ENCODE results near the gene SLC52A3.
"Not testable (repeated sequence)": the region's sequence is repeated elsewhere in the genome, so short reads cannot be mapped to it uniquely, and the experiment has no call there.

Gene SLC52A3

GRCh38 chr20:800026-800425 lies 31.7 kb upstream of the SLC52A3 start:
- H2BK5ac ChIP-seq (ENCODE audit: low read depth, low read length, poor library complexity); H3K79me2 ChIP-seq (ENCODE audit: control insufficient read depth, insufficient read depth, low read length, poor library complexity); H3K27ac ChIP-seq (ENCODE audit: low read depth, low read length); H3K9ac ChIP-seq (ENCODE audit: low read length); H3K36me3 ChIP-seq (ENCODE audit: control insufficient read depth in 1 of 2, insufficient read depth in 2 of 2, low read length in 2 of 2); DNase-seq; H3K4ac ChIP-seq (ENCODE audit: low read depth, low read length); H2AK5ac ChIP-seq (ENCODE audit: low read length); H2BK120ac ChIP-seq (ENCODE audit: insufficient read depth, low read length, poor library complexity); H2BK12ac ChIP-seq (ENCODE audit: low read length); H3K4me1 ChIP-seq (ENCODE audit: control insufficient read depth in 1 of 2, insufficient read depth in 2 of 2, low read length in 2 of 2); H3K18ac ChIP-seq (ENCODE audit: low read length); H4K12ac ChIP-seq (ENCODE audit: low read depth, low read length); H3K79me1 ChIP-seq (ENCODE audit: low read length); H4K8ac ChIP-seq (ENCODE audit: low read depth, low read length); H2AFZ ChIP-seq (ENCODE audit: insufficient read depth, low read length, poor library complexity); H3K14ac ChIP-seq (ENCODE audit: low read length); H3K4me3 ChIP-seq (ENCODE audit: low read depth, low read length); H4K91ac ChIP-seq (ENCODE audit: low read depth, low read length); H3K23ac ChIP-seq (ENCODE audit: low read length); H3K4me2 ChIP-seq (ENCODE audit: low read length); H3K27me3 ChIP-seq (ENCODE audit: insufficient read depth, low read length); H3K9me3 ChIP-seq (ENCODE audit: insufficient read depth, low read depth, low read length): not testable (repeated sequence)
- WGBS (ENCODE audit: extremely low coverage, insufficient coverage, insufficient read length): no CpG with 5 or more reads among the region's 7 CpGs

GRCh38 chr20:798746-799145 lies 30.4 kb upstream of the SLC52A3 start:
- not testable (repeated sequence) for H3K9ac ChIP-seq (ENCODE audit: low read length); H4K8ac ChIP-seq (ENCODE audit: low read depth, low read length); H3K14ac ChIP-seq (ENCODE audit: low read length)

GRCh38 chr20:796921-797320 lies 28.6 kb upstream of the SLC52A3 start:
- Histone ChIP-seq H3K79me1 (ENCODE audit: low read length) (no peaks in the 10 kb centered on the region), H3K4me1 (ENCODE audit: control insufficient read depth in 1 of 2, insufficient read depth in 2 of 2, low read length in 2 of 2) (no peaks in the 10 kb centered on the region)
- no CpG with 5 or more reads among the region's 3 CpGs for WGBS (ENCODE audit: extremely low coverage, insufficient coverage, insufficient read length)

More at GRCh38 chr20:798746-799145, 30.4 kb upstream of the SLC52A3 start:
- not testable (repeated sequence) for H3K4ac ChIP-seq (ENCODE audit: low read depth, low read length); H2BK120ac ChIP-seq (ENCODE audit: insufficient read depth, low read length, poor library complexity); H3K27me3 ChIP-seq (ENCODE audit: insufficient read depth, low read length); H2AFZ ChIP-seq (ENCODE audit: insufficient read depth, low read length, poor library complexity); H3K23ac ChIP-seq (ENCODE audit: low read length); H3K4me1 ChIP-seq (ENCODE audit: control insufficient read depth in 1 of 2, insufficient read depth in 2 of 2, low read length in 2 of 2); H4K91ac ChIP-seq (ENCODE audit: low read depth, low read length); H2BK5ac ChIP-seq (ENCODE audit: low read depth, low read length, poor library complexity); H3K36me3 ChIP-seq (ENCODE audit: control insufficient read depth in 1 of 2, insufficient read depth in 2 of 2, low read length in 2 of 2); H3K18ac ChIP-seq (ENCODE audit: low read length); H3K79me1 ChIP-seq (ENCODE audit: low read length); H2AK5ac ChIP-seq (ENCODE audit: low read length); H3K79me2 ChIP-seq (ENCODE audit: control insufficient read depth, insufficient read depth, low read length, poor library complexity); H3K9me3 ChIP-seq (ENCODE audit: insufficient read depth, low read depth, low read length); DNase-seq; H3K27ac ChIP-seq (ENCODE audit: low read depth, low read length); H3K4me2 ChIP-seq (ENCODE audit: low read length); H2BK12ac ChIP-seq (ENCODE audit: low read length); H3K4me3 ChIP-seq (ENCODE audit: low read depth, low read length); H4K12ac ChIP-seq (ENCODE audit: low read depth, low read length)
- no CpG with 5 or more reads among the region's 5 CpGs for WGBS (ENCODE audit: extremely low coverage, insufficient coverage, insufficient read length)

GRCh38 chr20:792248-792647 lies 23.9 kb upstream of the SLC52A3 start:
- Histone ChIP-seq H3K27ac (ENCODE audit: low read depth, low read length) (no peak overlapping the region), H3K27me3 (ENCODE audit: insufficient read depth, low read length) (no peaks in the 10 kb centered on the region), H3K4me2 (ENCODE audit: low read length) (no peak overlapping the region), H3K79me2 (ENCODE audit: control insufficient read depth, insufficient read depth, low read length, poor library complexity) (no peaks in the 10 kb centered on the region), H3K4me3 (ENCODE audit: low read depth, low read length) (no peak overlapping the region), H3K23ac (ENCODE audit: low read length) (no peak overlapping the region), H3K79me1 (ENCODE audit: low read length) (no peaks in the 10 kb centered on the region), H3K9ac (ENCODE audit: low read length) (no peak overlapping the region), H2BK12ac (ENCODE audit: low read length) (no peak overlapping the region), H3K14ac (ENCODE audit: low read length) (no peak overlapping the region), H2BK5ac (ENCODE audit: low read depth, low read length, poor library complexity) (no peak overlapping the region), H3K4ac (ENCODE audit: low read depth, low read length) (no peak overlapping the region), H2AFZ (ENCODE audit: insufficient read depth, low read length, poor library complexity) (no peak overlapping the region), H4K8ac (ENCODE audit: low read depth, low read length) (no peak overlapping the region), H3K18ac (ENCODE audit: low read length) (no peak overlapping the region), H3K36me3 (ENCODE audit: control insufficient read depth in 1 of 2, insufficient read depth in 2 of 2, low read length in 2 of 2) (no peaks in the 10 kb centered on the region), H2AK5ac (ENCODE audit: low read length) (no peak overlapping the region), H2BK120ac (ENCODE audit: insufficient read depth, low read length, poor library complexity) (no peak overlapping the region), H3K4me1 (ENCODE audit: control insufficient read depth in 1 of 2, insufficient read depth in 2 of 2, low read length in 2 of 2) (no peaks in the 10 kb centered on the region), H4K12ac (ENCODE audit: low read depth, low read length) (no peak overlapping the region), H3K9me3 (ENCODE audit: insufficient read depth, low read depth, low read length) (peaks cover 7% of the 10 kb centered on the region), H4K91ac (ENCODE audit: low read depth, low read length) (no peak overlapping the region)
- no peak for DNase-seq
- WGBS (ENCODE audit: extremely low coverage, insufficient coverage, insufficient read length): no CpG with 5 or more reads among the region's 18 CpGs

More at GRCh38 chr20:796921-797320, 28.6 kb upstream of the SLC52A3 start:
- H3K23ac ChIP-seq (ENCODE audit: low read length): no peak overlapping the region
- H3K4ac ChIP-seq (ENCODE audit: low read depth, low read length): no peak overlapping the region
- no peak overlapping the region for H4K91ac ChIP-seq (ENCODE audit: low read depth, low read length)
- H2AK5ac ChIP-seq (ENCODE audit: low read length): no peak overlapping the region
- no peak overlapping the region for H3K4me3 ChIP-seq (ENCODE audit: low read depth, low read length)
- no peaks in the 10 kb centered on the region for H3K27me3 ChIP-seq (ENCODE audit: insufficient read depth, low read length)
- no peak overlapping the region for H3K18ac ChIP-seq (ENCODE audit: low read length)
- DNase-seq: no peak
- no peak overlapping the region for H4K12ac ChIP-seq (ENCODE audit: low read depth, low read length)
- H2AFZ ChIP-seq (ENCODE audit: insufficient read depth, low read length, poor library complexity): no peak overlapping the region
- H3K4me2 ChIP-seq (ENCODE audit: low read length): no peak overlapping the region
- no peak overlapping the region for H2BK120ac ChIP-seq (ENCODE audit: insufficient read depth, low read length, poor library complexity)
- no peak overlapping the region for H4K8ac ChIP-seq (ENCODE audit: low read depth, low read length)
- no peak overlapping the region for H2BK12ac ChIP-seq (ENCODE audit: low read length)
- H3K27ac ChIP-seq (ENCODE audit: low read depth, low read length): no peak overlapping the region
- H3K79me2 ChIP-seq (ENCODE audit: control insufficient read depth, insufficient read depth, low read length, poor library complexity): no peaks in the 10 kb centered on the region
- H3K36me3 ChIP-seq (ENCODE audit: control insufficient read depth in 1 of 2, insufficient read depth in 2 of 2, low read length in 2 of 2): no peaks in the 10 kb centered on the region
- peaks cover 10% of the 10 kb centered on the region for H3K9me3 ChIP-seq (ENCODE audit: insufficient read depth, low read depth, low read length)
- H3K9ac ChIP-seq (ENCODE audit: low read length): no peak overlapping the region
- no peak overlapping the region for H3K14ac ChIP-seq (ENCODE audit: low read length)
- no peak overlapping the region for H2BK5ac ChIP-seq (ENCODE audit: low read depth, low read length, poor library complexity)
